ENCODE results near the gene CNN3.

The CNN3 gene

GRCh38 chr1:94927405-94928175 is 680 bp upstream of the CNN3 start:
- peak; percentile 65 for DNase-seq
- in situ Hi-C loops (cut with HindIII; ENCODE audit: low pct_ligation_motif_present, low pct_unique_long_range_greater_than_20kb, low sequenced_read_pairs): no loop called here

GRCh38 chr1:94926126-94926914 is 590 bp downstream of the CNN3 start:
- in situ Hi-C loops (cut with HindIII; ENCODE audit: low pct_ligation_motif_present, low pct_unique_long_range_greater_than_20kb, low sequenced_read_pairs): no loop called here
- DNase-seq: peak; percentile 53

GRCh38 chr1:94925561-94926125 is 1.3 kb downstream of the CNN3 start:
- peak; percentile 94 for DNase-seq
- in situ Hi-C loops (cut with HindIII; ENCODE audit: low pct_ligation_motif_present, low pct_unique_long_range_greater_than_20kb, low sequenced_read_pairs): no loop called here

- in situ Hi-C loops (cut with HindIII; ENCODE audit: low pct_ligation_motif_present, low pct_unique_long_range_greater_than_20kb, low sequenced_read_pairs): no loop called here
- peak; percentile 17 for DNase-seq
These were observed 1.9 kb downstream of the CNN3 start for GRCh38 chr1:94925004-94925403.

GRCh38 chr1:94922761-94923331 is 4.1 kb downstream of the CNN3 start:
- in situ Hi-C loops (cut with HindIII; ENCODE audit: low pct_ligation_motif_present, low pct_unique_long_range_greater_than_20kb, low sequenced_read_pairs): no loop called here
- peak; percentile 55 for DNase-seq

- DNase-seq: no peak
- in situ Hi-C loops (cut with HindIII; ENCODE audit: low pct_ligation_motif_present, low pct_unique_long_range_greater_than_20kb, low sequenced_read_pairs): no loop called here
These were observed 4.9 kb downstream of the CNN3 start for GRCh38 chr1:94921977-94922376.

GRCh38 chr1:94920061-94920460 is 6.8 kb downstream of the CNN3 start:
- in situ Hi-C loops (cut with HindIII; ENCODE audit: low pct_ligation_motif_present, low pct_unique_long_range_greater_than_20kb, low sequenced_read_pairs): no loop called here

GRCh38 chr1:94919241-94920030 is 7.5 kb downstream of the CNN3 start:
- in situ Hi-C loops (cut with HindIII; ENCODE audit: low pct_ligation_motif_present, low pct_unique_long_range_greater_than_20kb, low sequenced_read_pairs): no loop called here
- DNase-seq: no peak

More at GRCh38 chr1:94920061-94920460, 6.8 kb downstream of the CNN3 start:
- no peak for DNase-seq

- no peak for DNase-seq
- in situ Hi-C loops (cut with HindIII; ENCODE audit: low pct_ligation_motif_present, low pct_unique_long_range_greater_than_20kb, low sequenced_read_pairs): no loop called here
These were observed 9.7 kb downstream of the CNN3 start for GRCh38 chr1:94917251-94917650.

- in situ Hi-C loops (cut with HindIII; ENCODE audit: low pct_ligation_motif_present, low pct_unique_long_range_greater_than_20kb, low sequenced_read_pairs): no loop called here
- DNase-seq: no peak
These were observed 14.4 kb downstream of the CNN3 start for GRCh38 chr1:94912263-94913184.

- DNase-seq: no peak
- in situ Hi-C loops (cut with HindIII; ENCODE audit: low pct_ligation_motif_present, low pct_unique_long_range_greater_than_20kb, low sequenced_read_pairs): no loop called here
These were observed 17.4 kb downstream of the CNN3 start for GRCh38 chr1:94909486-94909885.

- in situ Hi-C loops (cut with HindIII; ENCODE audit: low pct_ligation_motif_present, low pct_unique_long_range_greater_than_20kb, low sequenced_read_pairs): no loop called here
These were observed 17.9 kb downstream of the CNN3 start for GRCh38 chr1:94908965-94909364.

GRCh38 chr1:94908190-94908589 is 18.7 kb downstream of the CNN3 start:
- in situ Hi-C loops (cut with HindIII; ENCODE audit: low pct_ligation_motif_present, low pct_unique_long_range_greater_than_20kb, low sequenced_read_pairs): no loop called here
- no peak for DNase-seq

More at GRCh38 chr1:94908965-94909364, 17.9 kb downstream of the CNN3 start:
- DNase-seq: no peak

- no peak for DNase-seq
- in situ Hi-C loops (cut with HindIII; ENCODE audit: low pct_ligation_motif_present, low pct_unique_long_range_greater_than_20kb, low sequenced_read_pairs): no loop called here
These were observed 19.8 kb downstream of the CNN3 start for GRCh38 chr1:94907136-94907535.

GRCh38 chr1:94906382-94906781 is 20.5 kb downstream of the CNN3 start:
- in situ Hi-C loops (cut with HindIII; ENCODE audit: low pct_ligation_motif_present, low pct_unique_long_range_greater_than_20kb, low sequenced_read_pairs): no loop called here
- no peak for DNase-seq

- in situ Hi-C loops (cut with HindIII; ENCODE audit: low pct_ligation_motif_present, low pct_unique_long_range_greater_than_20kb, low sequenced_read_pairs): no loop called here
- no peak for DNase-seq
These were observed 21.7 kb downstream of the CNN3 start for GRCh38 chr1:94905207-94905606.

GRCh38 chr1:94903280-94904009 is 23.5 kb downstream of the CNN3 start:
- in situ Hi-C loops (cut with HindIII; ENCODE audit: low pct_ligation_motif_present, low pct_unique_long_range_greater_than_20kb, low sequenced_read_pairs): no loop called here
- no peak for DNase-seq

All from ACHN (cell line).